ENCODE data around the gene PMPCA. TPM values are rescaled to one million over a fixed set of nuclear protein-coding genes. Genes with fewer than 3 reads are reported as not detected.
A peak's percentile ranks its signal among the peaks of the same experiment; 100 is the strongest.

The PMPCA gene
- total RNA-seq (ENCODE audit: low replicate concordance) = 36.7 and 48.4 TPM in 2 replicates

- no peak for TF ChIP-seq CTCF (IDR thresholded peaks at IDR 0.05; ENCODE audit: insufficient read depth, low read length)
- H3K4me3 ChIP-seq (ENCODE audit: low read depth, low read length) = peak within 1 kb of the TSS; percentile 92
Observed at GRCh38 chr9:136410500-136411287, at the start of gene PMPCA, which contains the start of gene ENTR1. Gene PMPCA (plus strand): TSS chr9:136410658. CDS start chr9:136410669, 11 bp downstream. Gene ENTR1 (minus strand): TSS chr9:136410614. CDS start chr9:136410397, 217 bp downstream.

GRCh38 chr9:136361047-136361753 is 49.3 kb upstream of the PMPCA start:
- peak; percentile 11 for DNase-seq (ENCODE audit: low read depth)
- TF ChIP-seq CTCF (IDR thresholded peaks at IDR 0.05; ENCODE audit: insufficient read depth, low read length) = no peak
- no peak overlapping the region for H3K4me3 ChIP-seq (ENCODE audit: low read depth, low read length)

More at GRCh38 chr9:136410500-136411287, at the start of gene PMPCA, which contains the start of gene ENTR1:
- peak; percentile 82 for DNase-seq (ENCODE audit: low read depth)

- no peak overlapping the region for H3K4me3 ChIP-seq (ENCODE audit: low read depth, low read length)
- no peak for TF ChIP-seq CTCF (IDR thresholded peaks at IDR 0.05; ENCODE audit: insufficient read depth, low read length)
- peak; percentile 40 for DNase-seq (ENCODE audit: low read depth)
Observed at GRCh38 chr9:136361754-136362449, 48.6 kb upstream of the PMPCA start.

- no peak for TF ChIP-seq CTCF (IDR thresholded peaks at IDR 0.05; ENCODE audit: insufficient read depth, low read length)
- peak overlapping the region; percentile 55 for H3K4me3 ChIP-seq (ENCODE audit: low read depth, low read length)
- DNase-seq (ENCODE audit: low read depth) = peak; percentile 20
Observed at GRCh38 chr9:136362450-136362784, 48.0 kb upstream of the PMPCA start.

- peak; percentile 81 for TF ChIP-seq CTCF (IDR thresholded peaks at IDR 0.05; ENCODE audit: insufficient read depth, low read length)
- H3K4me3 ChIP-seq (ENCODE audit: low read depth, low read length) = peak within 1 kb of the TSS; percentile 83
- DNase-seq (ENCODE audit: low read depth) = peak; percentile 93
Observed at GRCh38 chr9:136363106-136363948, 47.1 kb upstream of the PMPCA start, which contains the start of gene DNLZ. Gene DNLZ (minus strand): TSS chr9:136363744. CDS start chr9:136363714, 30 bp downstream.
